OCI-LY7 (cell line): Measurements from ENCODE around the gene TSPAN11. TPM values are rescaled to one million over a fixed set of nuclear protein-coding genes. Genes with fewer than 3 reads are reported as not detected.

Experiments
- BruUV-seq: library from RNA; stranded (reverse); fragments of 400-500 nt; replicated peaks from 2 replicates; lab custom pipeline; 2021; lab: Mats Ljungman, UMichigan
- CTCF ChIA-PET: fragments of 300-600 bp; sonication (Branson Sonifier 250); formaldehyde crosslinking; loops from one replicate; lab custom pipeline; 2022; ENCODE audit warnings: antibody characterized with exemption; ENCODE audit not compliant: unreplicated experiment; lab: Charles Lee
- POLR2A ChIA-PET: fragments of 300-600 bp; sonication (Branson Sonifier 250); formaldehyde crosslinking; loops from one replicate; lab custom pipeline; 2022; ENCODE audit warnings: antibody characterized with exemption; lab: Charles Lee
- DNase-seq: peaks from one replicate; pipeline ENCODE4 v3.0.0-alpha.2; 2015; ENCODE audit warnings: low spot score
- H2AFZ ChIP-seq: fragments of 200-600 bp; sonication (generic), shearing (Covaris generic); 2 replicates; pipeline ENCODE4 v1.6.1; 2014; ENCODE audit warnings: mild to moderate bottlenecking, antibody characterized with exemption, low read length, moderate library complexity
- H3K27ac ChIP-seq: fragments of 200-600 bp; sonication (generic); 2 replicates; pipeline ENCODE4 v1.5.1; 2014; ENCODE audit warnings: mixed run types, low read depth, mild to moderate bottlenecking, moderate library complexity, low read length, inconsistent platforms; ENCODE audit not compliant: poor library complexity, severe bottlenecking
- H3K36me3 ChIP-seq: fragments of 200-600 bp; sonication (generic); 2 replicates; pipeline ENCODE4 v1.6.1; 2014; ENCODE audit warnings: mild to moderate bottlenecking, antibody characterized with exemption, low read length, moderate library complexity, mixed read lengths; ENCODE audit not compliant: insufficient read depth
- H3K4me1 ChIP-seq: fragments of 200-600 bp; sonication (generic); 2 replicates; pipeline ENCODE4 v1.5.1; 2014; ENCODE audit warnings: mild to moderate bottlenecking, low read length; ENCODE audit not compliant: insufficient read depth, poor library complexity, severe bottlenecking
- H3K4me2 ChIP-seq: fragments of 200-600 bp; sonication (generic); 2 replicates; pipeline ENCODE4 v1.6.1; 2014; ENCODE audit warnings: mild to moderate bottlenecking, low read length
- H3K4me3 ChIP-seq: fragments of 200-600 bp; sonication (generic); 2 replicates; pipeline ENCODE4 v1.5.1; 2014; ENCODE audit warnings: mild to moderate bottlenecking, low read depth, low read length; ENCODE audit not compliant: poor library complexity, severe bottlenecking
- H3K79me2 ChIP-seq: fragments of 200-600 bp; sonication (generic); 2 replicates; pipeline ENCODE4 v1.6.1; 2016; ENCODE audit warnings: low read depth, mild to moderate bottlenecking, low read length, moderate library complexity, mixed read lengths; ENCODE audit not compliant: insufficient read depth
- H3K9me2 ChIP-seq: fragments of 200-600 bp; sonication (generic); 2 replicates; pipeline ENCODE4 v1.6.1; 2016; ENCODE audit warnings: mild to moderate bottlenecking, low read length, mixed read lengths; ENCODE audit not compliant: insufficient read depth
- H3K9me3 ChIP-seq: fragments of 200-600 bp; sonication (generic); 2 replicates; pipeline ENCODE4 v1.6.1; 2014; ENCODE audit warnings: mild to moderate bottlenecking, mixed run types, low read length, mixed read lengths
- H4K20me1 ChIP-seq: fragments of 200-600 bp; sonication (generic); 2 replicates; pipeline ENCODE4 v1.6.1; 2014; ENCODE audit warnings: mild to moderate bottlenecking, antibody characterized with exemption, low read length, moderate library complexity, mixed read lengths; ENCODE audit not compliant: insufficient read depth
- CTCF ChIP-seq: fragments of 200-600 bp; sonication (generic); conservative IDR thresholded peaks from 2 replicates; pipeline ENCODE4 v1.5.1; 2014; ENCODE audit warnings: mild to moderate bottlenecking, antibody characterized with exemption, low read length, moderate library complexity, mixed read lengths
- EZH2phosphoT487 ChIP-seq: fragments of 200-600 bp; sonication (generic); IDR thresholded peaks from 2 replicates; pipeline ENCODE4 v1.6.1; 2018; ENCODE audit warnings: low read depth, borderline replicate concordance, mild to moderate bottlenecking, mixed run types, antibody characterized with exemption, low read length, moderate library complexity, mixed read lengths
- intact Hi-C: fragments of 100-400 bp; cut with micrococcal nuclease; formaldehyde crosslinking; loops from one replicate; pipeline ENCODE4 v1.10.0; 2022; ENCODE audit not compliant: unreplicated experiment
- total RNA-seq, 2 experiments: library from RNA; depleted of rRNA in 1 of 2; stranded (reverse); fragments of >200 nt in 1 of 2; shearing (Covaris generic) in 1 of 2; gene quantifications; 2 replicates each; pipeline ENCODE4 v1.2.3, GENCODE V29; 2014 to 2022

Gene TSPAN11
- total RNA-seq, 2 experiments from 2014 or later = not detected

- no peak overlapping the region for H3K27ac ChIP-seq
Measured at GRCh38 chr12:30975581-30975980, 49.0 kb downstream of the TSPAN11 start.

GRCh38 chr12:30976206-30976605 lies 49.7 kb downstream of the TSPAN11 start:
- TF ChIP-seq CTCF = no peak
- TF ChIP-seq EZH2phosphoT487 = no peak

More at GRCh38 chr12:30975581-30975980, 49.0 kb downstream of the TSPAN11 start:
- ChIA-PET POLR2A (no interaction called here), CTCF (no interaction called here)
- no peak for DNase-seq
- no peaks in the 10 kb centered on the region for H3K79me2 ChIP-seq
- H3K9me2 ChIP-seq = no peaks in the 10 kb centered on the region
- H4K20me1 ChIP-seq = no peaks in the 10 kb centered on the region
- H2AFZ ChIP-seq = no peak overlapping the region
- no TSS peak for BruUV-seq
- intact Hi-C loops = no loop called here
- H3K4me3 ChIP-seq = no peak overlapping the region
- no peaks in the 10 kb centered on the region for H3K4me1 ChIP-seq
- TF ChIP-seq CTCF = no peak
- no peak for TF ChIP-seq EZH2phosphoT487
- no peaks in the 10 kb centered on the region for H3K36me3 ChIP-seq
- H3K4me2 ChIP-seq = no peak overlapping the region
- H3K9me3 ChIP-seq = no peaks in the 10 kb centered on the region

GRCh38 chr12:30977124-30977523 lies 50.6 kb downstream of the TSPAN11 start:
- intact Hi-C loops = no loop called here
- Histone ChIP-seq H3K36me3 (no peaks in the 10 kb centered on the region), H3K79me2 (no peaks in the 10 kb centered on the region), H3K9me3 (no peaks in the 10 kb centered on the region), H3K9me2 (no peaks in the 10 kb centered on the region), H3K4me2 (no peak overlapping the region), H3K27ac (no peak overlapping the region), H4K20me1 (no peaks in the 10 kb centered on the region), H3K4me3 (no peak overlapping the region), H2AFZ (no peak overlapping the region), H3K4me1 (no peaks in the 10 kb centered on the region)
- DNase-seq = no peak
- BruUV-seq = no TSS peak
- ChIA-PET POLR2A (no interaction called here), CTCF (no interaction called here)
- TF ChIP-seq CTCF (no peak), EZH2phosphoT487 (no peak)

More at GRCh38 chr12:30976206-30976605, 49.7 kb downstream of the TSPAN11 start:
- Histone ChIP-seq H3K9me3 (no peaks in the 10 kb centered on the region), H2AFZ (no peak overlapping the region), H3K4me2 (no peak overlapping the region), H4K20me1 (no peaks in the 10 kb centered on the region), H3K27ac (no peak overlapping the region), H3K4me3 (no peak overlapping the region), H3K36me3 (no peaks in the 10 kb centered on the region), H3K79me2 (no peaks in the 10 kb centered on the region), H3K4me1 (no peaks in the 10 kb centered on the region), H3K9me2 (no peaks in the 10 kb centered on the region)
- ChIA-PET CTCF (no interaction called here), POLR2A (no interaction called here)
- intact Hi-C loops = no loop called here
- no peak for DNase-seq
- no TSS peak for BruUV-seq
